Lung (tissue), 12 donors: ENCODE data around the gene DLG1. TPM values are rescaled to one million over a fixed set of nuclear protein-coding genes. Genes with fewer than 3 reads are reported as not detected.

Source experiments
- ATAC-seq: fragments of 200-7000 bp; cut with Tn5 transposase; one replicate; pipeline ENCODE4 v1.9.1; 2020; ENCODE audit warnings: moderate number of reproducible peaks; ENCODE audit not compliant: insufficient read depth, low FRiP score
- DNase-seq, 3 donors: peaks; one replicate each; pipeline ENCODE4 v3.0.0-alpha.2; 2013 to 2017
- H3K27ac ChIP-seq, 2 donors: one replicate each; pipeline ENCODE4 v1.5.1; 2013; ENCODE audit warnings: mild to moderate bottlenecking in 2 of 2, moderate library complexity in 2 of 2, control low read depth in 1 of 2, inconsistent platforms in 1 of 2, low read depth in 1 of 2, low read length in 1 of 2
- H3K27me3 ChIP-seq, 3 donors: one replicate each; pipeline ENCODE4 v1.5.1; 2013; ENCODE audit warnings: low read length in 2 of 3; ENCODE audit not compliant: control insufficient read depth in 3 of 3, insufficient read depth in 3 of 3
- H3K36me3 ChIP-seq, 4 donors: one replicate each; pipeline ENCODE4 v1.5.1; 2013; ENCODE audit warnings: low read length in 4 of 4, mild to moderate bottlenecking in 1 of 4, moderate library complexity in 1 of 4; ENCODE audit not compliant: control insufficient read depth in 4 of 4, insufficient read depth in 4 of 4
- H3K4me1 ChIP-seq, 5 donors: one replicate each; pipeline ENCODE4 v1.5.1; 2013; ENCODE audit warnings: low read length in 5 of 5, mild to moderate bottlenecking in 2 of 5, moderate library complexity in 1 of 5; ENCODE audit not compliant: control insufficient read depth in 5 of 5, insufficient read depth in 5 of 5
- H3K4me3 ChIP-seq: one replicate; pipeline ENCODE4 v1.5.1; 2013; ENCODE audit warnings: mild to moderate bottlenecking, control low read depth, moderate library complexity
- H3K9ac ChIP-seq, 2 donors: one replicate each; pipeline ENCODE4 v1.5.1; 2013; ENCODE audit warnings: low read length in 2 of 2, control low read depth in 1 of 2; ENCODE audit not compliant: insufficient read depth in 1 of 2
- H3K9me3 ChIP-seq, 4 donors: one replicate each; pipeline ENCODE4 v1.5.1; 2013; ENCODE audit warnings: low read length in 3 of 4, mild to moderate bottlenecking in 1 of 4, moderate library complexity in 1 of 4; ENCODE audit not compliant: control insufficient read depth in 4 of 4, insufficient read depth in 3 of 4
- CTCF ChIP-seq: IDR thresholded peaks from 2 replicates; pipeline ENCODE4 v1.5.1; 2012; ENCODE audit warnings: mild to moderate bottlenecking; ENCODE audit errors: control extremely low read depth, extremely low read depth
- WGBS, 2 donors: extraction: QIAGEN DNeasy Blood & Tissue Kit; methylation state at CpG; one replicate each; pipeline ENCODE4 v1.1.7; 2013; 5-methylcytosine and 5-hydroxymethylcytosine counted together
- polyA plus RNA-seq, 2 donors: library from polyadenylated mRNA; stranded (reverse); fragments of 200-250 nt; gene quantifications; one replicate each; pipeline ENCODE4 v1.2.1, GENCODE V29; 2013
- total RNA-seq, 2 donors: library from RNA; depleted of rRNA in 1 of 2; stranded (reverse); fragments of >200 nt in 1 of 2; gene quantifications; one replicate each; pipeline ENCODE4 v1.2.1, GENCODE V29; 2014 to 2021
- donor health status: control.
- donor health status: control.
- donor health status: Bipolar disorder and iron deficiency.
- donor health status: healthy.
- donor health status: DM: yes; HTN: yes; CAD: no.

The DLG1 gene
- total and polyA plus RNA-seq, 4 donors, result 16.0 to 114 (median 45.7) TPM

- ATAC-seq, result no peak
- Histone ChIP-seq H3K36me3 (peaks cover 6 to 36% (median 15%) of the 10 kb centered on the region in 4 donors), H3K27me3 (no peaks in the 10 kb centered on the region)
These were observed 8.7 kb downstream of the DLG1 start for GRCh38 chr3:197289726-197290125.

GRCh38 chr3:197286678-197287077 lies 11.7 kb downstream of the DLG1 start:
- H3K36me3 ChIP-seq, result peaks cover 6 to 35% (median 13%) of the 10 kb centered on the region in 4 donors
- WGBS, 2 donors, result 91 to 97% methylated on average over 2 of the region's 2 CpGs

More at GRCh38 chr3:197289726-197290125, 8.7 kb downstream of the DLG1 start:
- Histone ChIP-seq H3K27ac (no peak overlapping the region), H3K4me3 (no peak overlapping the region), H3K9me3 (no peaks in the 10 kb centered on the region), H3K4me1 (peaks cover 0 to 16% (median 0%) of the 10 kb centered on the region in 5 donors), H3K9ac (no peak overlapping the region)
- DNase-seq, result no peak
- no peak for TF ChIP-seq CTCF

GRCh38 chr3:197285557-197285956 lies 12.9 kb downstream of the DLG1 start:
- Histone ChIP-seq H3K9ac (no peak overlapping the region), H3K27me3 (no peaks in the 10 kb centered on the region), H3K9me3 (no peaks in the 10 kb centered on the region), H3K4me3 (no peak overlapping the region), H3K4me1 (peaks cover 0 to 4% (median 0%) of the 10 kb centered on the region in 5 donors), H3K27ac (no peak overlapping the region), H3K36me3 (peaks cover 10 to 42% (median 18%) of the 10 kb centered on the region in 4 donors)
- TF ChIP-seq CTCF, result no peak
- ATAC-seq, result no peak
- 95 to 98% methylated on average over 2 of the region's 2 CpGs for WGBS, 2 donors
- no peak for DNase-seq

More at GRCh38 chr3:197286678-197287077, 11.7 kb downstream of the DLG1 start:
- no peaks in the 10 kb centered on the region for H3K27me3 ChIP-seq
- H3K9me3 ChIP-seq, result no peaks in the 10 kb centered on the region
- no peak for DNase-seq
- ATAC-seq, result no peak
- H3K9ac ChIP-seq, result no peak overlapping the region
- H3K27ac ChIP-seq, result no peak overlapping the region
- H3K4me3 ChIP-seq, result no peak overlapping the region
- peaks cover 0 to 7% (median 0%) of the 10 kb centered on the region in 5 donors for H3K4me1 ChIP-seq
- no peak for TF ChIP-seq CTCF

GRCh38 chr3:197283045-197283444 lies 15.4 kb downstream of the DLG1 start:
- DNase-seq (no peak), ATAC-seq (no peak)
- TF ChIP-seq CTCF, result no peak
- Histone ChIP-seq H3K27me3 (no peaks in the 10 kb centered on the region), H3K4me3 (no peak overlapping the region), H3K36me3 (peaks cover 10 to 42% (median 22%) of the 10 kb centered on the region in 4 donors), H3K9ac (no peak overlapping the region), H3K27ac (no peak overlapping the region), H3K4me1 (peaks cover 0 to 3% (median 0%) of the 10 kb centered on the region in 5 donors), H3K9me3 (no peaks in the 10 kb centered on the region)
- WGBS, 2 donors, result 83 to 94% methylated on average over 2 of the region's 2 CpGs
